Activated T-cell treated with anti-CD3 and anti-CD28 coated beads for 24 hours (primary cell): ENCODE measurements around the gene ZNHIT6.

Experiments
- DNase-seq: peaks from one replicate; pipeline ENCODE4 v3.0.0-alpha.2; 2020; ENCODE audit warnings: low read depth

Gene ZNHIT6

GRCh38 chr1:85617633-85618100, 90.6 kb downstream of the ZNHIT6 start:
- no peak for DNase-seq

GRCh38 chr1:85616736-85617135, 91.5 kb downstream of the ZNHIT6 start:
- no peak for DNase-seq

GRCh38 chr1:85616364-85616705, 91.9 kb downstream of the ZNHIT6 start:
- DNase-seq = no peak

- DNase-seq = no peak
Measured at GRCh38 chr1:85615586-85616363, 92.5 kb downstream of the ZNHIT6 start.

- no peak for DNase-seq
Measured at GRCh38 chr1:85612704-85613361, 95.4 kb downstream of the ZNHIT6 start.

- DNase-seq = no peak
Measured at GRCh38 chr1:85611856-85612255, 96.4 kb downstream of the ZNHIT6 start.

GRCh38 chr1:85611425-85611824, 96.8 kb downstream of the ZNHIT6 start:
- no peak for DNase-seq

- no peak for DNase-seq
Measured at GRCh38 chr1:85609976-85610375, 98.3 kb downstream of the ZNHIT6 start.

GRCh38 chr1:85608851-85609250, 99.4 kb downstream of the ZNHIT6 start:
- DNase-seq = no peak

GRCh38 chr1:85607921-85608265, 100.3 kb downstream of the ZNHIT6 start:
- no peak for DNase-seq

GRCh38 chr1:85607126-85607920, 100.9 kb downstream of the ZNHIT6 start:
- DNase-seq = no peak

GRCh38 chr1:85606414-85606800, 101.8 kb downstream of the ZNHIT6 start:
- DNase-seq = no peak

GRCh38 chr1:85605484-85606413, 102.5 kb downstream of the ZNHIT6 start:
- no peak for DNase-seq

- DNase-seq = no peak
Measured at GRCh38 chr1:85604298-85604997, 103.8 kb downstream of the ZNHIT6 start.

- DNase-seq = no peak
Measured at GRCh38 chr1:85603086-85603880, 105.0 kb downstream of the ZNHIT6 start.

- DNase-seq = no peak
Measured at GRCh38 chr1:85602571-85602970, 105.7 kb downstream of the ZNHIT6 start.

GRCh38 chr1:85601901-85602300, 106.3 kb downstream of the ZNHIT6 start:
- DNase-seq = no peak

GRCh38 chr1:85599681-85600080, 108.6 kb downstream of the ZNHIT6 start:
- DNase-seq = no peak
